HEK293 (cell line): ENCODE data around the gene RPRD1B.

Experiments
- CTCF ChIP-seq: fragments of 450-650 bp; formaldehyde crosslinking; IDR thresholded peaks from 2 replicates; pipeline ENCODE4 v1.5.1; 2016; ENCODE audit warnings: missing biosample characterization, missing genetic modification characterization
- ZNF24 ChIP-seq: fragments of 450-650 bp; formaldehyde crosslinking; IDR thresholded peaks from 2 replicates; pipeline ENCODE4 v1.5.1; 2016; ENCODE audit warnings: missing biosample characterization, missing genetic modification characterization
- ZNF335 ChIP-seq: fragments of 450-650 bp; formaldehyde crosslinking; conservative IDR thresholded peaks from 2 replicates; pipeline ENCODE4 v1.5.1; 2016; ENCODE audit warnings: missing biosample characterization, missing genetic modification characterization
- TF ChIP-seq, protein P1 (sequence below): fragments of 450-650 bp; formaldehyde crosslinking; IDR thresholded peaks from 2 replicates; pipeline ENCODE4 v1.5.1; 2016; ENCODE audit warnings: missing biosample characterization, missing genetic modification characterization

- no peak for TF ChIP-seq CTCF (tag by site-specific recombination)
- TF ChIP-seq ZNF24 (tag by site-specific recombination) = no peak
- TF ChIP-seq ZNF335 (tag by site-specific recombination) = no peak
- TF ChIP-seq, protein P1, sequence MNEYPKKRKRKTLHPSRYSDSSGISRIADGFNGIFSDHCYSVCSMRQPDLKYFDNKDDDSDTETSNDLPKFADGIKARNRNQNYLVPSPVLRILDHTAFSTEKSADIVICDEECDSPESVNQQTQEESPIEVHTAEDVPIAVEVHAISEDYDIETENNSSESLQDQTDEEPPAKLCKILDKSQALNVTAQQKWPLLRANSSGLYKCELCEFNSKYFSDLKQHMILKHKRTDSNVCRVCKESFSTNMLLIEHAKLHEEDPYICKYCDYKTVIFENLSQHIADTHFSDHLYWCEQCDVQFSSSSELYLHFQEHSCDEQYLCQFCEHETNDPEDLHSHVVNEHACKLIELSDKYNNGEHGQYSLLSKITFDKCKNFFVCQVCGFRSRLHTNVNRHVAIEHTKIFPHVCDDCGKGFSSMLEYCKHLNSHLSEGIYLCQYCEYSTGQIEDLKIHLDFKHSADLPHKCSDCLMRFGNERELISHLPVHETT (tag by site-specific recombination) = no peak
These were observed 97.4 kb downstream of the RPRD1B start for GRCh38 chr20:38130687-38131587.
